HCT116 (cell line): Measurements from ENCODE around the gene RBM39.

Experiments
- CBX3 ChIP-seq: IDR thresholded peaks from 2 replicates; pipeline ENCODE4 v1.6.1; 2012; ENCODE audit warnings: low read depth
- EZH2 ChIP-seq: fragments of 200-600 bp; sonication (generic); IDR thresholded peaks from 2 replicates; pipeline ENCODE4 v1.6.1; 2017; ENCODE audit warnings: antibody characterized with exemption, mixed run types
- EZH2phosphoT487 ChIP-seq: fragments of 200-600 bp; IDR thresholded peaks from 2 replicates; pipeline ENCODE4 v1.6.1; 2018; ENCODE audit warnings: antibody characterized with exemption, borderline replicate concordance
- FOSL1 ChIP-seq: IDR thresholded peaks from 2 replicates; pipeline ENCODE4 v1.6.1; 2012; ENCODE audit warnings: low read depth
- POLR2A ChIP-seq: IDR thresholded peaks from 2 replicates; pipeline ENCODE4 v1.7.0; 2011; ENCODE audit warnings: borderline replicate concordance; ENCODE audit not compliant: insufficient read depth, insufficient read length; ENCODE audit errors: extremely low read depth
- POLR2AphosphoS5 ChIP-seq: IDR thresholded peaks from 2 replicates; pipeline ENCODE4 v1.6.1; 2011; ENCODE audit warnings: mild to moderate bottlenecking, low read depth, low read length, moderate library complexity
- SP1 ChIP-seq: IDR thresholded peaks from 2 replicates; pipeline ENCODE4 v1.6.1; 2012; ENCODE audit warnings: low read depth
- TCF7L2 ChIP-seq: IDR thresholded peaks from 2 replicates; pipeline ENCODE4 v1.7.0; 2011; ENCODE audit warnings: borderline replicate concordance, inconsistent platforms; ENCODE audit not compliant: insufficient read depth, insufficient read length; ENCODE audit errors: extremely low read depth
- TF ChIP-seq, protein P1 (sequence below), 3 experiments: fragments of 200-600 bp in 1 of 3; sonication (generic) in 1 of 3; IDR thresholded peaks in 2 of 3; conservative IDR thresholded peaks in 1 of 3; 2 replicates each; pipeline ENCODE4 v1.5.1; 2012 to 2017; ENCODE audit warnings: low read depth in 2 of 3, low read length in 2 of 3, antibody characterized with exemption in 1 of 3, borderline replicate concordance in 1 of 3, control low read depth in 1 of 3, mild to moderate bottlenecking in 1 of 3, mixed read lengths in 1 of 3, mixed run types in 1 of 3, moderate library complexity in 1 of 3; ENCODE audit not compliant: insufficient read depth in 1 of 3
- TF ChIP-seq, protein P2 (sequence below): IDR thresholded peaks from 2 replicates; pipeline ENCODE4 v1.6.1; 2012; ENCODE audit warnings: low read depth

DNA sequence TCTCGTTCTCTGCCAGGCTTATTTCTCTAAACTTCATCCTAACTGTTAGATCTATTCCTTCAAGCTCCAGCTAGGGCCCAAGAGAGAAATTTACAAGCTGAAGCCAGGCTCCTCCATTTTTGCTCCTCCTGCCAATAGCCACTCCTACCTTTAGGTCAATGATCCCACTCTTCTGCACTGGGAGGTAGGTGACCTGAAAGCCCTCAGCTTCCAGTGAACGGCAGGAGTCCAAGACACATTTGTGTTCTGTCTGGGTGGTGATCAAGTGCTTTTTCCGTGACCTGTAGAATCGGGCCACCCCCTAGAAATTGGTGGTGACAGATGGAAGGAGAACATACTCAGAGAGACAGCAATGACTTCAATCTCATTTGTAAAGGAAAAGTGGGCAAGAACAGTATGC, 51.8 kb downstream of the RBM39 start:
- TF ChIP-seq SP1 (no peak), EZH2phosphoT487 (no peak), POLR2AphosphoS5 (no peak), TCF7L2 (no peak), FOSL1 (no peak), POLR2A (no peak), CBX3 (no peak), EZH2 (no peak)
- TF ChIP-seq, protein P1, sequence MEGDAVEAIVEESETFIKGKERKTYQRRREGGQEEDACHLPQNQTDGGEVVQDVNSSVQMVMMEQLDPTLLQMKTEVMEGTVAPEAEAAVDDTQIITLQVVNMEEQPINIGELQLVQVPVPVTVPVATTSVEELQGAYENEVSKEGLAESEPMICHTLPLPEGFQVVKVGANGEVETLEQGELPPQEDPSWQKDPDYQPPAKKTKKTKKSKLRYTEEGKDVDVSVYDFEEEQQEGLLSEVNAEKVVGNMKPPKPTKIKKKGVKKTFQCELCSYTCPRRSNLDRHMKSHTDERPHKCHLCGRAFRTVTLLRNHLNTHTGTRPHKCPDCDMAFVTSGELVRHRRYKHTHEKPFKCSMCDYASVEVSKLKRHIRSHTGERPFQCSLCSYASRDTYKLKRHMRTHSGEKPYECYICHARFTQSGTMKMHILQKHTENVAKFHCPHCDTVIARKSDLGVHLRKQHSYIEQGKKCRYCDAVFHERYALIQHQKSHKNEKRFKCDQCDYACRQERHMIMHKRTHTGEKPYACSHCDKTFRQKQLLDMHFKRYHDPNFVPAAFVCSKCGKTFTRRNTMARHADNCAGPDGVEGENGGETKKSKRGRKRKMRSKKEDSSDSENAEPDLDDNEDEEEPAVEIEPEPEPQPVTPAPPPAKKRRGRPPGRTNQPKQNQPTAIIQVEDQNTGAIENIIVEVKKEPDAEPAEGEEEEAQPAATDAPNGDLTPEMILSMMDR (IDR thresholded peaks at IDR 0.05 in 2 of 3, conservative IDR thresholded peaks at IDR 0.05 in 1 of 3; ENCODE audit: borderline replicate concordance in 1 of 3, insufficient read depth in 1 of 3, low read depth in 2 of 3, low read length in 2 of 3) = no peak
- TF ChIP-seq, protein P2, sequence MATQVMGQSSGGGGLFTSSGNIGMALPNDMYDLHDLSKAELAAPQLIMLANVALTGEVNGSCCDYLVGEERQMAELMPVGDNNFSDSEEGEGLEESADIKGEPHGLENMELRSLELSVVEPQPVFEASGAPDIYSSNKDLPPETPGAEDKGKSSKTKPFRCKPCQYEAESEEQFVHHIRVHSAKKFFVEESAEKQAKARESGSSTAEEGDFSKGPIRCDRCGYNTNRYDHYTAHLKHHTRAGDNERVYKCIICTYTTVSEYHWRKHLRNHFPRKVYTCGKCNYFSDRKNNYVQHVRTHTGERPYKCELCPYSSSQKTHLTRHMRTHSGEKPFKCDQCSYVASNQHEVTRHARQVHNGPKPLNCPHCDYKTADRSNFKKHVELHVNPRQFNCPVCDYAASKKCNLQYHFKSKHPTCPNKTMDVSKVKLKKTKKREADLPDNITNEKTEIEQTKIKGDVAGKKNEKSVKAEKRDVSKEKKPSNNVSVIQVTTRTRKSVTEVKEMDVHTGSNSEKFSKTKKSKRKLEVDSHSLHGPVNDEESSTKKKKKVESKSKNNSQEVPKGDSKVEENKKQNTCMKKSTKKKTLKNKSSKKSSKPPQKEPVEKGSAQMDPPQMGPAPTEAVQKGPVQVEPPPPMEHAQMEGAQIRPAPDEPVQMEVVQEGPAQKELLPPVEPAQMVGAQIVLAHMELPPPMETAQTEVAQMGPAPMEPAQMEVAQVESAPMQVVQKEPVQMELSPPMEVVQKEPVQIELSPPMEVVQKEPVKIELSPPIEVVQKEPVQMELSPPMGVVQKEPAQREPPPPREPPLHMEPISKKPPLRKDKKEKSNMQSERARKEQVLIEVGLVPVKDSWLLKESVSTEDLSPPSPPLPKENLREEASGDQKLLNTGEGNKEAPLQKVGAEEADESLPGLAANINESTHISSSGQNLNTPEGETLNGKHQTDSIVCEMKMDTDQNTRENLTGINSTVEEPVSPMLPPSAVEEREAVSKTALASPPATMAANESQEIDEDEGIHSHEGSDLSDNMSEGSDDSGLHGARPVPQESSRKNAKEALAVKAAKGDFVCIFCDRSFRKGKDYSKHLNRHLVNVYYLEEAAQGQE = no peak
